SK-N-SH (cell line): ENCODE measurements around the gene STX3. TPM values are rescaled to one million over a fixed set of nuclear protein-coding genes. Genes with fewer than 3 reads are reported as not detected.

Source experiments
- CTCF ChIA-PET: fragments of 300-600, 350-600 bp; formaldehyde crosslinking; extraction: SDS; loops from one replicate; lab custom pipeline; 2021; lab: Yijun Ruan, JAX
- POLR2A ChIA-PET: fragments of 350-600 bp; sonication (Branson Sonifier 250); formaldehyde crosslinking; extraction: SDS; loops from one replicate; lab custom pipeline; 2020; ENCODE audit warnings: antibody characterized with exemption, inconsistent platforms; lab: Yijun Ruan, JAX
- DNase-seq: peaks from one replicate; pipeline ENCODE4 v3.0.0; 2012
- H2AFZ ChIP-seq: fragments of 200-600 bp; sonication (generic); 2 replicates; pipeline ENCODE4 v1.8.1; 2016; ENCODE audit warnings: antibody characterized with exemption, mild to moderate bottlenecking, low read depth
- H3F3A ChIP-seq: fragments of 200-600 bp; sonication (generic); replicated peaks from 2 replicates; pipeline ENCODE3; 2016; ENCODE audit warnings: antibody characterized with exemption, mild to moderate bottlenecking; ENCODE audit not compliant: insufficient read depth
- H3K27ac ChIP-seq, 2 experiments: fragments of 200-500 bp in 1 of 2; fragments of 200-600 bp in 1 of 2; sonication (Bioruptor generic) in 1 of 2; sonication (generic), shearing (Covaris generic) in 1 of 2; 2 replicates each; pipeline versions ENCODE4 v1.5.1 to v1.6.1; 2014 to 2016; ENCODE audit warnings: low read depth in 2 of 2, inconsistent platforms in 1 of 2, low read length in 1 of 2, mild to moderate bottlenecking in 1 of 2, mixed read lengths in 1 of 2
- H3K27me3 ChIP-seq: fragments of 200-600 bp; sonication (generic), shearing (Covaris generic); 2 replicates; pipeline ENCODE4 v1.6.1; 2016; ENCODE audit warnings: mixed run types; ENCODE audit not compliant: insufficient read depth
- H3K36me3 ChIP-seq, 2 experiments: fragments of 200-500 bp in 1 of 2; fragments of 200-600 bp in 1 of 2; sonication (Bioruptor generic) in 1 of 2; sonication (generic) in 1 of 2; replicated peaks in 1 of 2; 2 replicates each; pipeline versions ENCODE3 to v1.5.1; 2014 to 2016; ENCODE audit warnings: low read length in 1 of 2, mild to moderate bottlenecking in 1 of 2; ENCODE audit not compliant: insufficient read depth in 2 of 2, control insufficient read depth in 1 of 2
- H3K4me1 ChIP-seq, 2 experiments: fragments of 200-500 bp in 1 of 2; fragments of 200-600 bp in 1 of 2; sonication (Bioruptor generic) in 1 of 2; sonication (generic), shearing (Covaris generic) in 1 of 2; 2 replicates each; pipeline versions ENCODE4 v1.5.1 to v1.6.1; 2014 to 2016; ENCODE audit warnings: low read depth in 1 of 2, low read length in 1 of 2, mixed run types in 1 of 2; ENCODE audit not compliant: insufficient read depth in 2 of 2, control insufficient read depth in 1 of 2
- H3K4me2 ChIP-seq: fragments of 200-600 bp; sonication (generic), shearing (Covaris generic); 2 replicates; pipeline ENCODE4 v1.6.1; 2017; ENCODE audit warnings: mixed run types
- H3K4me3 ChIP-seq, 2 experiments: fragments of 200-500 bp in 1 of 2; fragments of 200-600 bp in 1 of 2; sonication (Bioruptor generic) in 1 of 2; sonication (generic), shearing (Covaris generic) in 1 of 2; 2 replicates each; pipeline versions ENCODE4 v1.5.1 to v1.8.1; 2014 to 2016; ENCODE audit warnings: low read depth in 2 of 2, inconsistent platforms in 1 of 2, low read length in 1 of 2, mild to moderate bottlenecking in 1 of 2, mixed read lengths in 1 of 2, moderate library complexity in 1 of 2
- H3K79me2 ChIP-seq: fragments of 200-600 bp; sonication (generic); 2 replicates; pipeline ENCODE4 v1.8.1; 2017; ENCODE audit warnings: mild to moderate bottlenecking; ENCODE audit not compliant: insufficient read depth
- H3K9ac ChIP-seq: fragments of 200-600 bp; sonication (generic); 2 replicates; pipeline ENCODE4 v1.6.1; 2017; ENCODE audit warnings: mixed run types
- H3K9me2 ChIP-seq: fragments of 200-600 bp; sonication (generic); 2 replicates; pipeline ENCODE4 v1.6.1; 2017; ENCODE audit warnings: mixed run types
- H3K9me3 ChIP-seq: fragments of 200-600 bp; sonication (generic); 2 replicates; pipeline ENCODE4 v1.6.1; 2017; ENCODE audit warnings: mixed run types, mild to moderate bottlenecking, moderate library complexity
- H4K20me1 ChIP-seq: fragments of 200-600 bp; sonication (generic); 2 replicates; pipeline ENCODE4 v1.6.1; 2017; ENCODE audit warnings: mild to moderate bottlenecking, mixed run types; ENCODE audit not compliant: insufficient read depth
- EZH2phosphoT487 ChIP-seq: fragments of 200-600 bp; sonication (generic); IDR thresholded peaks from 2 replicates; pipeline ENCODE4 v1.6.1; 2017; ENCODE audit warnings: low read depth, mixed run types, mild to moderate bottlenecking, antibody characterized with exemption, moderate library complexity, borderline replicate concordance
- FOXM1 ChIP-seq: IDR thresholded peaks from 2 replicates; pipeline ENCODE4 v1.4.0; 2012; ENCODE audit warnings: low read depth, mild to moderate bottlenecking
- GATA2 ChIP-seq: sonication (generic); formaldehyde crosslinking; IDR thresholded peaks from 2 replicates; pipeline ENCODE4 v1.5.0; 2020; ENCODE audit warnings: mild to moderate bottlenecking, missing genetic modification reagents
- MAX ChIP-seq: IDR thresholded peaks from 2 replicates; pipeline ENCODE4 v1.4.0; 2012; ENCODE audit warnings: low read depth
- MEF2A ChIP-seq: IDR thresholded peaks from 2 replicates; pipeline ENCODE4 v1.4.0; 2012; ENCODE audit warnings: low read depth, borderline replicate concordance
- RAD21 ChIP-seq: IDR thresholded peaks from 2 replicates; pipeline ENCODE4 v1.6.1; 2012; ENCODE audit warnings: mild to moderate bottlenecking, low read length
- SIN3A ChIP-seq: IDR thresholded peaks from 2 replicates; pipeline ENCODE4 v1.6.1; 2012; ENCODE audit warnings: low read depth, mild to moderate bottlenecking, low read length, moderate library complexity, borderline replicate concordance
- TCF12 ChIP-seq: IDR thresholded peaks from 2 replicates; pipeline ENCODE4 v1.4.0; 2012
- ZBTB33 ChIP-seq: IDR thresholded peaks from 2 replicates; pipeline ENCODE4 v1.4.0; 2012; ENCODE audit warnings: low read depth, borderline replicate concordance
- WGBS: methylation state at CpG from one replicate; pipeline ENCODE4 v1.1.6; 2017; ENCODE audit warnings: low lambda C conversion rate; 5-methylcytosine and 5-hydroxymethylcytosine counted together
- polyA plus RNA-seq, 3 experiments: library from polyadenylated mRNA; depleted of rRNA; stranded (reverse); fragments of >200 nt; gene quantifications; 2 replicates each; pipeline ENCODE4 v1.2.3, GENCODE V29; 2012

STX3 gene
- polyA plus RNA-seq, 1 of the 3 experiments (the other 2 are of a cell fraction): 21.4 TPM

GRCh38 chr11:59769828-59770227, 14.7 kb downstream of the STX3 start:
- DNase-seq: no peak
- Histone ChIP-seq H3F3A (no peaks in the 10 kb centered on the region), H3K9ac (no peak overlapping the region), H3K27me3 (no peaks in the 10 kb centered on the region), H3K4me2 (no peak overlapping the region), H3K4me3 (no peak overlapping the region), H3K27ac (no peak overlapping the region), H3K9me2 (no peaks in the 10 kb centered on the region), H3K79me2 (peaks cover 60% of the 10 kb centered on the region), H3K36me3 (peaks cover 0 to 14% of the 10 kb centered on the region in 2 experiments), H3K9me3 (no peaks in the 10 kb centered on the region), H3K4me1 (no peaks in the 10 kb centered on the region)
- CTCF ChIA-PET: no interaction called here
- 88% methylated on average over 4 of the region's 4 CpGs for WGBS
- TF ChIP-seq EZH2phosphoT487 (no peak), FOXM1 (no peak), MAX (no peak), ZBTB33 (no peak), RAD21 (no peak), GATA2 (CRISPR knock-in tag) (no peak)
- TF ChIP-seq, all 33 proteins: peak for 0
- Histone ChIP-seq H4K20me1 (peaks cover 69% of the 10 kb centered on the region), H2AFZ (no peak overlapping the region)
- POLR2A ChIA-PET: no interaction called here

- no peak overlapping the region for H3K27ac ChIP-seq
- no peak overlapping the region for H3K4me2 ChIP-seq
- no peaks in the 10 kb centered on the region for H3F3A ChIP-seq
- no peak for DNase-seq
- peaks cover 0 to 16% of the 10 kb centered on the region in 2 experiments for H3K36me3 ChIP-seq
- peaks cover 55% of the 10 kb centered on the region for H3K79me2 ChIP-seq
- peaks cover 65% of the 10 kb centered on the region for H4K20me1 ChIP-seq
- POLR2A ChIA-PET: no interaction called here
- TF ChIP-seq MEF2A (no peak), MAX (no peak), TCF12 (no peak), SIN3A (no peak), RAD21 (no peak)
- TF ChIP-seq, all 33 proteins: peak for 0
- Histone ChIP-seq H3K27me3 (no peaks in the 10 kb centered on the region), H2AFZ (no peak overlapping the region), H3K9me2 (no peaks in the 10 kb centered on the region), H3K4me1 (no peaks in the 10 kb centered on the region), H3K4me3 (no peak overlapping the region), H3K9me3 (no peaks in the 10 kb centered on the region), H3K9ac (no peak overlapping the region)
- CTCF ChIA-PET: interaction anchor here (1.7 kb wide), 1 partner anchor 15 kb away, joined by 4 read pairs; no protein-coding TSS in a partner anchor
- WGBS: 96% methylated on average over 3 of the region's 3 CpGs
These were observed 15.1 kb downstream of the STX3 start for GRCh38 chr11:59770319-59770718.
